GM18502 (cell line): ENCODE data around the gene KIF13A.
"Not testable (repeated sequence)": the region's sequence is repeated elsewhere in the genome, so short reads cannot be mapped to it uniquely, and the experiment has no call there.

Experiments
- ATAC-seq: cut with Tn5 transposase; IDR thresholded peaks from one replicate; pipeline ENCODE4 v1.9.1; 2021; ENCODE audit warnings: mild to moderate bottlenecking; ENCODE audit not compliant: unreplicated experiment, poor library complexity

Gene KIF13A

DNA sequence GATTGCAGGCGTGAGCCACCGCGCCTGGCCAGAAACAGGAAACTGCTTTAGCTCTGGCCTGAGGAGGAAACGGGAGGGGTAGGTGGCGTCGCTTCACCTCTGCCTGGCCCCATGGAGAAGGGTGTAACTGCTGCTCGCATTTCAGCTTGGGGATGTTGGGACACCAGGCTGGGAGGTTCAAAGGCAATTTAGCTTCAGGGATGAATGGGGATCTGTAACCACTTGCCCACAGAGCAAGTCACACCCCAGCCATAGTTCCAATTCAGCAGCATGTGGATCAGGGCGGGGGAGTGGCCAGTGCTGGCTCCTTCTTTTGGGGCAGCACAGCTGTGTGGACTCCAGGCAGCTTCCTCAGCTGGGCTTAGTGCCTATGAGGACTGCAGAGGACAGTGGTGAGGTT, 245.9 kb downstream of the KIF13A start:
- ATAC-seq, result no peak

DNA sequence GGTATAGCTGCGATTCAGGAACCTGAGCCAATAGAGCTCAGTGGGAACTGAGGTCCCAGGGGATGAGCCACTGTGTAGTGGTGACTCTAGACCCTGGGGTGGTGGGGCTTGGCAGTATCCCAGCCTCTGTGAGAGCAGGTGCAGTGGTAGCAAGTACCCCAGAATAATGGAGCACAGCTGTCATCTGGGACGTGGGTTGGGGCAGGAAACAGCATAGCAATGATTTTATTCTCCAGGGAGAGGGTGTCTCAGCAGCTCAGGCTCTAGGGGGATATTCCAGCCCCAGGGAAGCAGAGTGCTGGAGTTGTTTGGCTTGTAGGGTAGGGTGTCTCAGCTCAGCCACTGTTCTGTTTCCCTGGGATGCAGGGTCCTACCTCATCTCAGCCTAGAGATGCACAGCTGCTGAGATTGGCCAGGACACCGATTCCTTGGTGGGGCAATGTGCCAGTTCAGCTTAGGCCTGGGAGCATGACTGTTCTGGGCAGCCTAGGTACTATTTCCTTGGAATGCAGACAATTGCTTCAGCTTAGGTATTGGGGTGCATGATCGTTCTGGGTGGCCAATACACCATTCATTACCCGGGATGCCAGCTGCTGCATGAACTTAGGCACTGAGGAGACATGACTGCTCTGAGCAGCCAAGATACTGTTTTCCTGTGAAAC, 246.7 kb downstream of the KIF13A start:
- ATAC-seq, result no peak

GRCh38 chr6:17737704-17738252, 249.7 kb downstream of the KIF13A start:
- ATAC-seq, result no peak

DNA sequence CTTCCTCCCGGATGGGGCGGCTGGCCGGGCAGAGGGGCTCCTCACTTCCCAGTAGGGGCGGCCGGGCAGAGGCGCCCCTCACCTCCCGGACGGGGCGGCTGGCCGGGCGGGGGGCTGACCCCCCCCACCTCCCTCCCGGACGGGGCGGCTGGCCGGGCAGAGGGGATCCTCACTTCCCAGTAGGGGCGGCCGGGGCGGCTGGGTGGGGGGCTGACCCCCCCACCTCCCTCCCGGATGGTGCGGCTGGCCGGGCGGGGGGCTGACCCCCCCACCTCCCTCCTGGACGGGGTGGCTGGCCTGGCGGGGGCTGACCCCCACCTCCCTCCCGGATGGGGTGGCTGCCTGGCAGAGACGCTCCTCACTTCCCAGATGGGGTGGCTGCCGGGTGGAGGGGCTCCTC, 252.1 kb downstream of the KIF13A start:
- not testable (repeated sequence) for ATAC-seq

DNA sequence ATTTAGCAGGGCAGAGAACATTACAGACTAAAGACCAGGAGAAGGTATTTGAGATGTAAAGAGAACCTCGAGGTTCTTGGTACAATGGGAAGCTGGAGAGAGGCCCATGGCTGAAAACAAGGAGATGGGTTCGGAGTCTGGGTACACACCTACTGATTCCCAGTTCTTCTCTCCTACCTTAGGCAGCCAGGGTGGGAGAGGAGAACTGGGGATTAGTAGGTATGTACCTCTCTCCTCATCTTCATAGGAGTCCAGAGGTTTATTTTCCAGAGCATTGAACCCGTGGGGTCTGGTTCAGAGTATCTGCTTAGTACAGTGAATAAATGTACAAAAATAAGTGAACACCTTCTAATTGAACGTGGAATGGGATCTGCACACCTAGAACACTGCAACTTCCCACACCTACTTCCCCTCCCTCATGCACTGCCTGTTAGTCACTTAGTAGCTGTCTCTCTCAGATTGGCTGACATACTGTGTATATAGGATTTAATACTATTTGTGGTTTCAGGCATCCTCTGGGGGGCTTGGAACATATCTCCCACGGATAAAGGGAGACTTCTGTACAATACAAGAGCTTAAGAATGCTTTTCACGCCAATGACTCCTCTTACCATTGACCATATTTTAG, 257.2 kb downstream of the KIF13A start:
- no peak for ATAC-seq

DNA sequence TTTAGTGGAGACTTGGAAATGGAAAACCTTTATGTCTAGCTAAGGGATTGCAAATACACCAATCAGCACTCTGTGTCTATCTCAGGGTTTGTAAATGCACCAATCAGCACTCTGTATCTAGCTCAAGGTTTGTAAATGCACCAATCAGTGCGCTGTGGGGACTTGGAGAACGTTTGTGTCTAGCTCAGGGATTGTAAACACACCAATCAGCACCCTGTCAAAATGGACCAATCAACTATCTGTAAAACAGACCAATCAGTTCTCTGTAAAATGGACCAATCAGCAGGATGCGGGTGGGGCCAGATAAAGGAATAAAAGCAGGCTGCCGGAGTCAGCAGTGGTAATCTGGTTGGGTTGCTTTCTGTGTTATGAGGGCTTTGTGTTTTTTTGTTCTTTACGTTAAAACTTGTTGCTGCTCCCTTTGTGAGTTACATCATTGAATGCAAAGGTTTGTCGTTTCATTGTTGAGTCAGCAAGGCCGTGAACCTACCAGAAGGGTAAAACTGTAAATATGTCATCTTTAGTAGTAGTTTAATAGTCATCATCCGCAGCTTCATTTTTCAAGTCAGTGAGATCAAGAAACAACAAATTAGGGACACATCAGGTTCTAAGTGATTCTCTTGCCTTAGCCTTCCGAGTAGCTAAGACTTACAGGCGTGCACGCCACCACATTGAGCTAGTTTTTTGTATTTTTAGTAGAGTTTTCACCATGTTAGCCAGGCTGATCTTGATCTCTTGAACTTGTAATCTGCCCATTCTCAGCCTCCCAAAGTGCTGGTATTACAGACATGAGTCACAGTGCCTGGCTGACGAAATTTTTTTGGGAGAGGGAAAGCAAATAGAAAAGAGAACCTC, 258.0 kb downstream of the KIF13A start:
- no peak for ATAC-seq

DNA sequence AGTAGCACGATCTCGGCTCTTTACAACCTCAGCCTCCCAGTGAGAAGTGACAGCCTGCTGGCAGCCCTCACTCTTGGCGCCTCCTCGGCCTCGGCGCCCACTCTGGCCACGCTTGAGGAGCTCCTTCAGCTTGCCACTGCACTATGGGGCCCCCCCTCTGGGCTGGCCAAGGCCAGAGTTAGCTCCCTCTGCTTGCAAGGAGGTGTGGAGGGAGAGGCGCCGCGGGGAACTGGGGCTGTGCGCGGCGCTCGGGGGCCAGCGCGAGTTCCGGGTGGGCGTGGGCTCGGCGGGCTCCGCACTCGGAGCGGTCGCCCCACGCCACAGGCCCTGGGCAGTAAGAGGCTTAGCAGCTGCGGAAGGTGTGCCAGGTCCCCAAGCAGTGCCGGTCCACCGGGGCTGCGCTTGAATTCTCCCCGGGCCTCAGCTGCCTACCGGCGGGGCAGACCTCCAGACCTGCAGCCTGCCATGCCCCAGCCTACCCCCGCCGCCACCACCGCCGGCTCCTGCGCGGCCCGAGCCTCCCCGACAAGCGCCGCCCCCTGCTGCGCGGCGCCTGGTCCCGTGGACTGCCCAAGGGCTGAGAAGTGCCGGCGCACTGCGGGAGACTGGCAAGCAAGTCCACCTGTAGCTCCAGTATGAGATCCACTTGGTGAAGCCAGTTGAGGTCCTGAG, 258.7 kb downstream of the KIF13A start:
- no peak for ATAC-seq

GRCh38 chr6:17725083-17725482, 262.4 kb downstream of the KIF13A start:
- no peak for ATAC-seq

DNA sequence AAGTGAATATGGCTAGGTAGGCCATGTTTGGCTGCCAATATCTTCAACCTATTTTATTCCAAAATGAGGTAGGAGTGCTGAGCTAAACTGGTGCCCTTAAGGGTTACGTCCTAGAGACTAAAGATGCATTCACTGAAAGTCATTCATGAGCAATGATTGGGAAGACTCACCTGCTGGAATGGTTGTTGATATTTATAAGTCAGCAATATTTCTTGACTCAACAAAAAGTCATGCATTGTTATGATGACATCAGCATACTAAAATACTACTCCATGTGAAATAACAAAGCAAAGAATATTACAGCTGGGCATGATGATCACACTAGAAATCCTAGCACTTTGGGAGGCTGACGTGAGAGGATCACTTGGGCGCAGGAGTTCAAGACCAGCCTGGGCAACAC, 263.1 kb downstream of the KIF13A start:
- ATAC-seq, result no peak

DNA sequence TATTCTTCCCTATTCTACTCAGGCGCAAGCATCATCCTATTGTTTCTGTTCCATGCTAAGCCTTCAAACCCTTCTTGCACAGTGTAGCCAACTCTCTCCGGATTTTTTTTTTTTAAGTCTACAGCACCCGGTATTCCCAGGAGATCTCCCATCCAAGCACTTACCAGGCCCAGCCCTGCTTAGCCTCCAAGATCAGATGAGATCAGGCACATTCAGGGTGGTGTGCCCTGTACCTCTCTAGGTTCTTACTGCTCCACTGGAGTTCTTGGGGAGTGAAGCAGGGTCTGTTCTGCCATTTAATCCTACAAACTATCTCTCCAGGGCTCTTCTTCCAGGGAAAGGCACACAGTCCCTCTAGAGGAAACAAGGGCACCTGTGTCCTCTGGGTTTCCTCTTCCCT, 265.8 kb downstream of the KIF13A start:
- no peak for ATAC-seq

DNA sequence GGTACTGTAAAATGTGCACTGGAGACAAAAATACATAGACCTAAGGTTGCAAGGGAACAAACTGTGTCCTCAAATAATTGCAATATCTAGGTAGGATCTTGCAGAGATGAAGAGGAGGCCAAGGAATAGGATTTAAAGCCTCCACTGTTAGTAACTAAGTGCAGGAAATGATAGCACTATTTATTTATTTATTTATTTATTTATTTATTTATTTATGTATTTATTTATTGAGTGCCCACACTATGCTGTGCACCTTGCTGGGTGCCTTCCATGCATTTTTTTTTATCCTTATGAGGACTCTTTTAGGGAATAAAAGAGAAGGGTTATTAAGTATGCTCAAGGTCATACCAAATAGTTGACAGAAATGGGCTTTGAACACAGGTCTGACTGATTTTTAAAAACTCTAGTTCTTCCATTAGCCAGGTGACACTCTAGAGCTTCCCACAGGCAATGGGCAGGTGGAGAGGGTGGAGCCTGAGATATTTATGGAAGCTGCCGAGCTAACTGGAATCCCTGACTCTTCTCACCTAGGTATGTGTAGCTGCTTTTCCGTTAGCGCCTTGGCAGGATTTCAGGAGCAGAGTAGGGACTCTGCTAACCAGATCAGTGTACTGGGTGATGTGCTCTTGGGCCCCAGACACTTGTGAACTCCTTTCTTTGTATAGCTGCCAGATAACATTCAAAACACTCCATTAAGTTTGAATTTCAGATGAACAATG, 268.0 kb downstream of the KIF13A start:
- no peak for ATAC-seq

GRCh38 chr6:17716221-17716620, 271.2 kb downstream of the KIF13A start:
- no peak for ATAC-seq

DNA sequence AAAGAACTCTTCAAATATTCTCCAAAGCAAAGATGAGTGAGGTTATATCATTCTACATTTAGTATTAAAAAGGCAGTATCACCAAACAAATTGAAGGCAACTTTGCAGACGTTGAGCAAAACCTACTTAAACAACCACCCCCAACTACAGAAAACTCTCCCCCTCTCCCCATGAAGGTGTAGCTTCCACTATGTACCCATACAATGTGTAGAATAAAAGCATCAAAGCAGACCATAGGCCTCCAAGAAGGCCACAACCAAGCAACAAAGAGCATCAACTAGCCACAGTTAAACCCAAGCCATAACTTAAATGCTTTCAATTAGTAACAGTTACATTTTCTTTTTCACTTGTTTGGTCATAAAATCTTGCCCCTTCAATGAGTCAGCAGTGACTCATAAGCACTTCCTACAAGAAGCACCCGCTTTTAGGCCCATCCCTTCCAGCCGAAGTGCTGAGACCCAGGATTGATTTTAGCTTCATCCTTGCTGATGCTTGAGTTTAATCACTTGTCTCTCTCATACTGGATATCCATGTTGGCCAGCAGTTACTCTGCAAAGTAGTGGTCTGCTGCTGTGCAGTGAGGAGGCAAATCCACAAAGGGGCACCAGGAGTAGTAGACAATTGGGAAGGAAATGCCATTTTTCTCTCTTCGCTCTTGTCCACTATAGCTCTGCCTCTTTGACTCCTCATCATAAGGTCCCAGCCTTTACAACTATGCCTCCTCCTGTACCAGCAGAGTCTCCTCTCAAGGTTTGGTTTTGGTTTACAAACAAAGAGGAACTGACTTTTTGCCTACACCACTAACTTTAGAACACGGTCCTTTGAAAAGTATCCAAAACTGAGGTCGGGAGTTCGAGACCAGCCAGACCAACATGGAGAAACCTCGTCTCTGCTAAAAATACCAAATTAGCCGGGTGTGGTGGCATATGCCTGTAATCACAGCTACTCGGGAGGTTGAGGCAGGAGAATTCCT, 272.3 kb downstream of the KIF13A start:
- ATAC-seq, result peak; percentile 92

DNA sequence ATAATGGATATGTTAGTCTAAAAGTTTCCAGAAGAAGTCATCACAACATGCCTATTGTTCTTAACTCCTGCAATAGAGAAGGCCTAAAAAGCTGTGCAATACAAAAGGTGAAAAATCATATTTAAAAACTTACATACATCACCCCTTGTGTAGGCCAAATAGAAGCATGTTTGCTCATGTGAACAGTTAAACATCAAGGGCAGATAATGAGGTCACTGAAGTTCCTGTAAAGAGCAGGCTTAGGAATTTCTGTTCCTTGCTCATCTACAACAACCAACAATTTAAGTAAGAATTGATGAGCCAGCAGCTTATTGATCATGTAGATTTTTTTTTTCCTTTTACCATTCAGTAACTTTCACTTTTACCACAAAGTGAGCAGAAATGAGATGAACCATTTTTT, 273.3 kb downstream of the KIF13A start:
- ATAC-seq, result no peak

DNA sequence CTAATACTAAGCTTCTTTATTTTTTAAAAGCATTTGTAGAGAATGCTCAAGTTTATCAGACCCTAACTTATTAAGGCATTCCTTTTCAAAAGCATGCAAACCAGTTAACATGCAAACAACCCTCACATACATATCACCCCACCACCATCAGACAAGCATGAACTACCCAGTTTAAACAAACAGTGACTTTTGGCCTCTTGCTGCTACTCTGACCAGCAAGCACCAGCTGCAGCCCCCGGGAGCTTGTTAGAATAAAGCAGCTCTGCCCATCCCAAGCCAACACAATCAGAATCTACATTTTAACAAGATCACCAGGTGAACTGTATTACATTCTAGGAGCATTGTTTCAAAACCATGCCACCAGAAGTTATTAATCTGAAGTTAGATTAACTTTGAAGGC, 274.9 kb downstream of the KIF13A start:
- no peak for ATAC-seq

GRCh38 chr6:17710331-17710730, 277.1 kb downstream of the KIF13A start:
- no peak for ATAC-seq

DNA sequence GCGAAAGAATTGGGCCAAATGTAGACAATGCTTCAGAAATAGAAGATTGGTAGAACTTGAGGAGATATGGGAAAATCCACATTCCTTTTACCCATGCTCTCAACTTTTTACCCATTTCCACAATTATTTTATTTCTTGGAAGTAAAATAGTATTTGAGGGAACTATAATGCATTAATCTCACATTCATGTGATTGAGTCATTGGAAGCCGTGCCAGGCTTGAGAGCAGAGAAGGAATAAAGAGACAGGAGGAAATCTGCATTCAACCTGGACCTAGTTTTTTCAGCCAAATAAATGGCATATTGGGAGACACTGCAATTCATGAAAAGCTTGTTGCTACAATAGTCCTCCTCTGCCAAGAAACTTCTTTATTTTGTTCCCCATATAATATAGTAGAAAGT, 278.0 kb downstream of the KIF13A start:
- no peak for ATAC-seq
